GM12878 (cell line): ENCODE results near the gene FIGNL2.
"Not testable (repeated sequence)": the region's sequence is repeated elsewhere in the genome, so short reads cannot be mapped to it uniquely, and the experiment has no call there.

Experiments used
- EP300 ChIP-seq, 2 experiments: fragments of 150-350 bp in 1 of 2; IDR thresholded peaks; 2 replicates each; pipeline ENCODE4 v1.6.1; 2011 to 2012; ENCODE audit warnings: low read depth in 2 of 2, low read length in 2 of 2, borderline replicate concordance in 1 of 2, improper control_type of control experiment in 1 of 2, inconsistent platforms in 1 of 2; ENCODE audit not compliant: control insufficient read depth in 1 of 2
- FOXK2 ChIP-seq: fragments of 450-650 bp; IDR thresholded peaks from 2 replicates; pipeline ENCODE4 v1.6.1; 2017; ENCODE audit warnings: mild to moderate bottlenecking, moderate library complexity
- STAT1 ChIP-seq: fragments of 450-650 bp; conservative IDR thresholded peaks from 2 replicates; pipeline ENCODE4 v1.6.1; 2014; ENCODE audit warnings: antibody characterized with exemption, mild to moderate bottlenecking
- WRNIP1 ChIP-seq: IDR thresholded peaks from 2 replicates; pipeline ENCODE4 v1.6.1; 2011; ENCODE audit warnings: low read depth, low read length, improper control_type of control experiment, borderline replicate concordance
- TF ChIP-seq, protein P1 (sequence below), 3 experiments: IDR thresholded peaks in 2 of 3; conservative IDR thresholded peaks in 1 of 3; 2 replicates each; pipeline ENCODE4 v1.5.1; 2011; ENCODE audit warnings: low read depth in 3 of 3, low read length in 3 of 3, mild to moderate bottlenecking in 3 of 3, control low read depth in 2 of 3, moderate library complexity in 2 of 3, inconsistent platforms in 1 of 3, mixed read lengths in 1 of 3; ENCODE audit not compliant: control insufficient read depth in 2 of 3, insufficient read depth in 1 of 3; ENCODE audit errors: extremely low read depth in 1 of 3
- TF ChIP-seq, protein P2 (sequence below): fragments of 450-650 bp; IDR thresholded peaks from 2 replicates; pipeline ENCODE4 v1.6.1; 2016; ENCODE audit warnings: mild to moderate bottlenecking
- TF ChIP-seq, protein P3 (sequence below): IDR thresholded peaks from 2 replicates; pipeline ENCODE4 v1.6.1; 2012; ENCODE audit warnings: low read depth, low read length, improper control_type of control experiment

DNA sequence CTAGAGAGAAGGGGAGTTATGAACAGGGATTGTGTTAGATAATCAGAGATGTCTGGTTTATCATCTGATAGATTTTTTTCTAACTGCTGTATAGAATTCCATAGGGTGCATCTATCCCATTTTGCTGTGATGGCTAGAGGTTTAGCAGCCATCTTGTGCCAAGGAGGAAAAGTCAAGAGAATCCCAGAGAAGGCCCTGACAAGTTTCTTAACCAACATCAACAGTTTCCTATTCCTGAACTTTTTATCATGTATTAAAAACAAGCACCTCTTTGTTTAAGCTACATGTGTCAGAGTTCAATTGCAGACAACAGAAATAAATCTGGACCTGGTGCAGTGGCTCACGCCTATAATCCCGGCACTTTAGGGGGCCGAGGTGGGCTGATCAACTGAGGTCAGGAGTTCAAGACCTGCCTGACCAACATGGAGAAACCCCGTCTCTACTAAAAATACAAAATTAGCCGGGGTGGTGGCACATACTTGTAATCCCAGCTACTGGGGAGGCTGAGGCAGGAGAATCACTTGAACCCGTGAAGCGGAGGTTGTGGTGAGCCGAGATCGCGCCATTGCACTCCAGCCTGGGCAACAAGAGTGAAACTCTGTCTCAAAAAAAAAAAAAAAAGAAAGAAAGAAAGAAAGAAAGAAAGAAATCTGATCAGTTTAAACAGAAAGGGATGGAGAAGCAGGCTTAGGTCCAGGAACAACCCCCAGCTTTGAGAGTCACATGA lies 36.9 kb upstream of the FIGNL2 start:
- TF ChIP-seq, protein P1, sequence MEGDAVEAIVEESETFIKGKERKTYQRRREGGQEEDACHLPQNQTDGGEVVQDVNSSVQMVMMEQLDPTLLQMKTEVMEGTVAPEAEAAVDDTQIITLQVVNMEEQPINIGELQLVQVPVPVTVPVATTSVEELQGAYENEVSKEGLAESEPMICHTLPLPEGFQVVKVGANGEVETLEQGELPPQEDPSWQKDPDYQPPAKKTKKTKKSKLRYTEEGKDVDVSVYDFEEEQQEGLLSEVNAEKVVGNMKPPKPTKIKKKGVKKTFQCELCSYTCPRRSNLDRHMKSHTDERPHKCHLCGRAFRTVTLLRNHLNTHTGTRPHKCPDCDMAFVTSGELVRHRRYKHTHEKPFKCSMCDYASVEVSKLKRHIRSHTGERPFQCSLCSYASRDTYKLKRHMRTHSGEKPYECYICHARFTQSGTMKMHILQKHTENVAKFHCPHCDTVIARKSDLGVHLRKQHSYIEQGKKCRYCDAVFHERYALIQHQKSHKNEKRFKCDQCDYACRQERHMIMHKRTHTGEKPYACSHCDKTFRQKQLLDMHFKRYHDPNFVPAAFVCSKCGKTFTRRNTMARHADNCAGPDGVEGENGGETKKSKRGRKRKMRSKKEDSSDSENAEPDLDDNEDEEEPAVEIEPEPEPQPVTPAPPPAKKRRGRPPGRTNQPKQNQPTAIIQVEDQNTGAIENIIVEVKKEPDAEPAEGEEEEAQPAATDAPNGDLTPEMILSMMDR (IDR thresholded peaks at IDR 0.05 in 2 of 3, conservative IDR thresholded peaks at IDR 0.05 in 1 of 3; ENCODE audit: control insufficient read depth in 2 of 3, extremely low read depth in 1 of 3, insufficient read depth in 1 of 3, low read depth in 3 of 3, low read length in 3 of 3), result not testable (repeated sequence)
- not testable (repeated sequence) for TF ChIP-seq EP300 (IDR thresholded peaks at IDR 0.05; ENCODE audit: borderline replicate concordance in 1 of 2, control insufficient read depth in 1 of 2, low read depth in 2 of 2, low read length in 2 of 2); WRNIP1; STAT1; FOXK2
- TF ChIP-seq, protein P2, sequence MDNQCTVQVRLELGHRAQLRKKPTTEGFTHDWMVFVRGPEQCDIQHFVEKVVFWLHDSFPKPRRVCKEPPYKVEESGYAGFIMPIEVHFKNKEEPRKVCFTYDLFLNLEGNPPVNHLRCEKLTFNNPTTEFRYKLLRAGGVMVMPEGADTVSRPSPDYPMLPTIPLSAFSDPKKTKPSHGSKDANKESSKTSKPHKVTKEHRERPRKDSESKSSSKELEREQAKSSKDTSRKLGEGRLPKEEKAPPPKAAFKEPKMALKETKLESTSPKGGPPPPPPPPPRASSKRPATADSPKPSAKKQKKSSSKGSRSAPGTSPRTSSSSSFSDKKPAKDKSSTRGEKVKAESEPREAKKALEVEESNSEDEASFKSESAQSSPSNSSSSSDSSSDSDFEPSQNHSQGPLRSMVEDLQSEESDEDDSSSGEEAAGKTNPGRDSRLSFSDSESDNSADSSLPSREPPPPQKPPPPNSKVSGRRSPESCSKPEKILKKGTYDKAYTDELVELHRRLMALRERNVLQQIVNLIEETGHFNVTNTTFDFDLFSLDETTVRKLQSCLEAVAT, result not testable (repeated sequence)
- TF ChIP-seq, protein P3, sequence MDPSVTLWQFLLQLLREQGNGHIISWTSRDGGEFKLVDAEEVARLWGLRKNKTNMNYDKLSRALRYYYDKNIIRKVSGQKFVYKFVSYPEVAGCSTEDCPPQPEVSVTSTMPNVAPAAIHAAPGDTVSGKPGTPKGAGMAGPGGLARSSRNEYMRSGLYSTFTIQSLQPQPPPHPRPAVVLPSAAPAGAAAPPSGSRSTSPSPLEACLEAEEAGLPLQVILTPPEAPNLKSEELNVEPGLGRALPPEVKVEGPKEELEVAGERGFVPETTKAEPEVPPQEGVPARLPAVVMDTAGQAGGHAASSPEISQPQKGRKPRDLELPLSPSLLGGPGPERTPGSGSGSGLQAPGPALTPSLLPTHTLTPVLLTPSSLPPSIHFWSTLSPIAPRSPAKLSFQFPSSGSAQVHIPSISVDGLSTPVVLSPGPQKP, result not testable (repeated sequence)
